NK-92 treated with Interleukin-12 subunit alpha and Interleukin-12 subunit beta, amount 100 ng/mL, for 24 hours (cell line): ENCODE data around the gene NAGK.
"Not testable (repeated sequence)": the region's sequence is repeated elsewhere in the genome, so short reads cannot be mapped to it uniquely, and the experiment has no call there.

Experiments used
- DNase-seq: peaks from one replicate; lab custom pipeline; 2025; lab: John Stamatoyannopoulos, UW

The NAGK gene

DNA sequence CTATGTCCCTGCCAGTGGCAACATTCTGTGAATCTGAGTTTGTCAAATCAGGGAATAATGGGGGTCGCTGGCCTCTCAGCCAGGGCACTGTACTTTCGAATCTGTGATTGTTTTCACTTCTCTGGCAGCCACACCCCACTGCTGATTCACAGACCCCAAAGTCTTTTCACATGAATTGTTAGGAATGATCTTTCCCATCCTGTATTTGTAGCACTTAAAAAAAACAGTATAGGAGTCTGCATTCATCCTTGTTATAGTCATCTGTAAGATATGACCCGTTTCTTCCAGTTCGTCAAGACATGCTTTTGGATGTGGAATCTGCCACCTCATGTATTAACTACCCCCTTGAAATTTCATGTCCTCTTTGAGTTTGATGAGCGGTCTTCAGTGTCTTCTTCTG lies 928 bp downstream of the NAGK start:
- no peak for DNase-seq

GRCh38 chr2:71070294-71071093 lies 2.0 kb downstream of the NAGK start:
- no peak for DNase-seq

DNA sequence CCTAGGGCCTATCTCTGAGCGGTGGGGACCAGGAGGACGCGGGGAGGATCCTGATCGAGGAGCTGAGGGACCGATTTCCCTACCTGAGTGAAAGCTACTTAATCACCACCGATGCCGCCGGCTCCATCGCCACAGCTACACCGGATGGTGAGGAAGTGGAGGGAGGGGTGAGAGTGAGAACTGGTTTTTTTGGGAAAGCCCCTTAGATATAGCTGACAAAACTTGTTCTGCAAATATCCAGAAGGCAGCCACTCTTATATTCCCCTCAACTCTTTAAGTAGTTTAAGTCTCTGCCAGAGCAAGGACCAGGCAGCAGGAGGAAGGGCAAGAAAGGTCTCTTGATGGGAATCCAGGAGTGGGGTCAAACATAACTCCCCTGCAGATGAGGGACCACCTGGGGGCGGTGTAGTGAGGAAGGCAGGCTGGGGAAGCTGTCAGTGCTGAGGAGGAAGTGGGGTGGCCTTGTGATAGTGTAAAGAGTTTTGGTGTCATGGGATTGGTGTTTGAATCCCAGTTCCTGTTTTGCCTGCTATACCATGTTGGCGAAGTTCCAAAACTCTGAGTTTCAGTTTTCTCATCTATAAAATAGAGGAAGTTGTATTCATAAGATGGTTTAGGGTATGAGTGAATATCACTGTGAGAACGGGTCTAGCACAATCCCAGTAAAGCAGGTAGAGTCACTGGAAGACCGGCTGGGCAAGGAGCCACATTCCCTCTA lies 3.4 kb downstream of the NAGK start:
- no peak for DNase-seq

DNA sequence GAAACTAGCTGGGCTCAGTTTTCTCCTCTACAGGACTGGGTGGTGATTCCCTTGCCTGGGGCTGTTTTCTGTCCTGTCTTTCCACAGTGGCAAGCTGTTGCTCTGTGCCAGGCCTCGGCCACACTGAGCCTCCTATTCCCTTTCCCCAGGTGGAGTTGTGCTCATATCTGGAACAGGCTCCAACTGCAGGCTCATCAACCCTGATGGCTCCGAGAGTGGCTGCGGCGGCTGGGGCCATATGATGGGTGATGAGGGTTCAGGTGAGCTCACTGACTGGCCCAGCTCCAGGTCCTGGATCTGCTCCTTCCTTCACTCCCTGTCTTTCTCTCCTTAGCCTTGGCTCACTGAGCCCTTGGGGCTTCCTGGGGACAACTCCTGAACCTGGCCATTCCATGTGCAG lies 4.0 kb downstream of the NAGK start:
- no peak for DNase-seq

GRCh38 chr2:71073475-71073874 lies 5.0 kb downstream of the NAGK start:
- DNase-seq: no peak

DNA sequence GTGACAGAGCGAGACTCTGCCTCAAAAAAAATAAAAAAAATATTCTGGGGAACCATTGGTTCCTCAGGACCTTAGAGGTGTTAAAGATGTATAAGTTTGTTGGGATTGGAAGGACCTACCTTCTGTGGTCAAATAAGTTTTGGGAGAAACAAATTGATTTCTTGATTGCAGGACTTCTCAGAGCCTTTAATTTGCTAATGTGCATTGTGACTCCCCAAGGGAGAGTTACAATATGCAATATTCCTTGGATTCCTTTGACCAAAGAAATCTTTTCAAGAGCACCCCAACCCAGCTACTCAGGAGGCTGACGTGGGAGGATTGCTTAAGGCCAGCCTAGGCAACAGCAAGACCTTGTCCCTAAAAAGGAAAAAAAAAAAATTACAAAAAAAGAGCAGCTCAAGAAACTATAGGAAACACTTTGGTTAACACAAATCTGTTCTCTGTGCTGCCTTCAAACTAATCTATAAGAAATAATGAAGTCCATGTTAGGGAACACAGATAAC lies 6.5 kb downstream of the NAGK start:
- DNase-seq: no peak

DNA sequence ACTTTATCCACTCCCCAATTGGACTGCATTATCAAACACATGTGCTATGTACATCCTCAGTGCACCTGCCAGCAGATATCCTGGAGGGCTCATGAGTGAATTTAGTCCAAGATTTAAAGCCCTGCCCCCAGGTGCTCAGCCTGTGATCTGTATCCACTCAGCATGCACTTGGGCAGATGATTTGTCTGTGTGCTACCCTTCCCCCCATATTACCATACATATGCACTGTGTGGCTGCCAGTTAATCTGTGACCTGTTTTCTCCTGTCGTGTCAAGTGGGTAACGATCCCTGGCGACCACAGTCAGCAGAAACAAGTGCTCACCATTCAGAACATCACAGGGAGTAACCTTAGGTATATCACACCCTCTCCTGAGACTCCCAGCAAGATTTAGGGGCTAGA lies 10.2 kb downstream of the NAGK start:
- DNase-seq: no peak

- peak; percentile 55 for DNase-seq
Measured at GRCh38 chr2:71082402-71083252, 14.2 kb downstream of the NAGK start.

GRCh38 chr2:71083297-71083696 lies 14.8 kb downstream of the NAGK start:
- DNase-seq: not testable (repeated sequence)

DNA sequence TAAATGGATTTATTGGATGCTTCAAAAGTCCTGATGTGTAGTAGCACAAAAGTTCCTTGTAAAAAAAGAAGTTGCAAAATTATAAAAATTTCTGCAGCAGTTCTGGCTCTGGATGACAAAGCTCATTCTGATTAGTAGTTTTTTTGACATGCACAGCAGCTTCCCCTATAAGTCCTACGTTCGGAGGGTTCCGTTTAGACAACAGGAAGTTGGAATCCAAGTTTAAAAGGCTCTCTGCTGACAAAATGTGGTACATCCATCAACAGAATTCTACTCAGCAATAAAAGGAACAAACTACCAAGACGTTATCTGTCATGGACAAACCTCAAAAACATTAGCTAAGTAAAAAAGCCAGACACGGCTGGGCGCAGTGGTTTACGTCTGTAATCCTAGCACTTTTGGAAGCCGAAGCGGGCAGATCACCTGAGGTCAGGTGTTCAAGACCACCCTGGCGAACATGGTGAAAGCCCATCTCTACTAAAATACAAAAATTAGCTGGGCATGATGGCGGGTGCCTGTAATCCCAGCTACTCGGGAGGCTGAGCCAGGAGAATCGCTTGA lies 15.4 kb downstream of the NAGK start:
- DNase-seq: not testable (repeated sequence)

- not testable (repeated sequence) for DNase-seq
Measured at GRCh38 chr2:71085325-71086003, 17.0 kb downstream of the NAGK start.

GRCh38 chr2:71089475-71089874 lies 21.0 kb downstream of the NAGK start:
- not testable (repeated sequence) for DNase-seq

GRCh38 chr2:71091808-71092207 lies 23.4 kb downstream of the NAGK start:
- DNase-seq: not testable (repeated sequence)

DNA sequence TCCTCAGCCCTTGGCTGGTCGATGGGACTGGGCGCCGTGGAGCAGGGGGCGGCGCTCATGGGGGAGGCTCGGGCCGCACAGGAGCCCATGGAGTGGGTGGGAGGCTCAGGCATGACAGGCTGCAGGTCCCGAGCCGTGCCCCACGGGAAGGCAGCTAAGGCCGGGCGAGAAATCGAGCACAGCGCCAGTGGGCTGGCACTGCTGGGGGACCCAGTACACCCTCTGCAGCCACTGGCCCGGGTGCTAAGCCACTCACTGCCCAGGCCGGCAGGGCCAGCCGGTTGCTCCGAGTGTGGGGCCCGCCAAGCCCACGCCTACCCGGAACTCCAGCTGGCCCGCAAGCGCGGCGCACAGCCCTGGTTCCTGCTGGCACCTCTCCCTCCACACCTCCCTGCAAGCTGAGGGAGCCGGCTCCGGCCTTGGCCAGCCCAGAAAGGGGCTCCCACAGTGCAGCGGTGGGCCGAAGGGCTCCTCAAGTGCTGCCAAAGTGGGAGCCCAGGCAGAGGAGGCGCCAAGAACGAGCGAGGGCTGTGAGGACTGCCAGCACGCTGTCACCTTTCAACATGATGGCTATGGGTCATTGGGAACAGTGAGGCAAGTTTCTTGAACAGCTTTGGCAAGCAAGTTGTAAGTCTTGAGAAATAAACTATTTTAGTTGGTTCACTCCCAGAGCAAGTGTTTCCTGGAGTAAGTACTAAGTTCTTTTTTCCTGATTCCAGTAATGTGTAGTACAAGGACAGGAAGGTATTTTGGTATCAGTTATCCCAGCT lies 24.2 kb downstream of the NAGK start:
- DNase-seq: not testable (repeated sequence)

GRCh38 chr2:71100195-71100964 lies 31.9 kb downstream of the NAGK start:
- DNase-seq: no peak

DNA sequence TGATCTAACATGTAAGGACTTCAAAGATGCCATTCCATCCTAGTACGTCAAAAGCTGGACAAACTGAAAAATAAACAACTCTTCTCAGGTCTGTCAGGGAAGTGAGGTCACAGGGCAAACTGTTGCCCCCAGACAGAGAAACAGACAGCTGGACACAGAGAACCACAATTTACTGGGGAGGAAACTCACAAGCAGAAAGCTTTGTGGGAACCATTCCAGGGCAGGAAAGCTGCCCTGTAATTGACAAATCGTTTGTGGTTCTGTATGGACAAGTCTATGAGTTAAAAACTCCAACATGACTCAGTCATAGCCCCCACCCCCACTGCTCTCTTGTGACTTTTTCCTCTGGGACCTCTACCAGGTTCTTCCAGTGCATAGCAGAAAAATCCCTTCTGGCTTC lies 33.2 kb downstream of the NAGK start:
- no peak for DNase-seq

- DNase-seq: no peak
Measured at GRCh38 chr2:71102981-71103681, 34.7 kb downstream of the NAGK start.

DNA sequence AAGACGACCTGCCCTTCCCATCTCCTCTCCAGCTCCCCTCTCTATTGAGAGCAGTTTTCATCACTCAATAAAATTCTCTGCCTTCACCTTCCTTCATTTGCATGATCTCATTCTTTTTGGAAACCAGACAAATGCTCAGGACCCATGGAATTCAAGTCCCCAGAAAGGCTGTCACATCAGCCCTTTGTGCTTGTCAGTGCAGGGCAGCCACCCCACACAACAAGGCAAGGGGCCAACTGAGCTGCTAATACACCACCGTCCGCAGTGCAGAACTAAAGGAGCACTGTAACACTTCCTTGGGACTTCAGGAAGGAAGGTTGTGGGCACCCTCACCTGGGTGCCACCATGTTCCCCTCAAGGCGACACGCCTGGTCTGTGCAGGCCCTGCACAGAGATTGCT lies 35.4 kb downstream of the NAGK start:
- DNase-seq: no peak

GRCh38 chr2:71106463-71106862 lies 38.0 kb downstream of the NAGK start:
- DNase-seq: not testable (repeated sequence)
